Measurements from ENCODE around the gene EVX2. TPM values are rescaled to one million over a fixed set of nuclear protein-coding genes. Genes with fewer than 3 reads are reported as not detected.

The EVX2 gene
- polyA plus RNA-seq, 1 donor from 2014 or later, result not detected

DNA sequence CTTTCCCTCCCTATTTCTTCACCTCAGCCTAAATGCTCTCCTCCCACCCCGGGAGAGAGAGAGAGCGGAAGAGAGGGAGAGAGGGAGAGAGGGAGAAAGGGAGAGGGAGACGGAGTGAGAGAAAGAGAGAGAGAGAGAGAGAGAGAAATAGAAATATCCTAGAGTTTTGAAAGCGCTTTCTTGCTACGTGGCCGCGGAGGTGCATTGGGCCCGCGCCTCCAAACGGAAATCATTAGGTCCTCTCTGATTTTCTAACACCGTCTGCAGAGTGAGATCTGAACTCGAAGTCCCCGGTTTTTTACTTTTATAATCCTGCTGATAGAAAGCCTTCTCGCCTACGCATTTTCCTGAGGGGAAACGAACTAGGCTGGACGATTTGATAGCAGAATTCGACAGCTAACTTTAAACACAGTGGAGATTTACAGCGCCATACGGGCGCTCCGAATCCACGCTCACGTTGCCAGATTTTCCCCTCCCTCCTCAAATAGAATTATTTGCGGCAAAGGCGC is 903 bp upstream of the EVX2 start:
- no peak overlapping the region for H3K27ac ChIP-seq (ENCODE audit: low read length)
- H3K9me3 ChIP-seq (ENCODE audit: low read length), result peaks cover 4% of the 10 kb centered on the region
- H3K27me3 ChIP-seq (ENCODE audit: insufficient read depth, low read depth, low read length), result peaks cover 98% of the 10 kb centered on the region
- no peaks in the 10 kb centered on the region for H3K79me2 ChIP-seq (replicated peaks; ENCODE audit: insufficient read depth, low read length)
- H3K9ac ChIP-seq (ENCODE audit: low read length), result no peak overlapping the region
- H4K20me1 ChIP-seq (ENCODE audit: insufficient read depth), result no peaks in the 10 kb centered on the region
- no peak overlapping the region for H3K4me3 ChIP-seq (ENCODE audit: low read length)
- H3K4me2 ChIP-seq (ENCODE audit: low read length), result no peak overlapping the region
- H3F3A ChIP-seq (ENCODE audit: insufficient read depth, low read length, poor library complexity, severe bottlenecking), result no peaks in the 10 kb centered on the region
- TF ChIP-seq MXI1 (conservative IDR thresholded peaks at IDR 0.05; ENCODE audit: poor library complexity, severe bottlenecking), result no peak
- peak; percentile 29 for TF ChIP-seq EZH2 (IDR thresholded peaks at IDR 0.05; ENCODE audit: borderline replicate concordance, insufficient read depth, low read length, poor library complexity, severe bottlenecking)
- no peak for TF ChIP-seq EP300 (conservative IDR thresholded peaks at IDR 0.05; ENCODE audit: poor library complexity, severe bottlenecking)
- TF ChIP-seq TAF1 (IDR thresholded peaks at IDR 0.05; ENCODE audit: low read depth), result no peak
- no peak for TF ChIP-seq RAD21 (conservative IDR thresholded peaks at IDR 0.05)
- TF ChIP-seq SMC3 (conservative IDR thresholded peaks at IDR 0.05; ENCODE audit: poor library complexity), result no peak
- TF ChIP-seq, protein P1, sequence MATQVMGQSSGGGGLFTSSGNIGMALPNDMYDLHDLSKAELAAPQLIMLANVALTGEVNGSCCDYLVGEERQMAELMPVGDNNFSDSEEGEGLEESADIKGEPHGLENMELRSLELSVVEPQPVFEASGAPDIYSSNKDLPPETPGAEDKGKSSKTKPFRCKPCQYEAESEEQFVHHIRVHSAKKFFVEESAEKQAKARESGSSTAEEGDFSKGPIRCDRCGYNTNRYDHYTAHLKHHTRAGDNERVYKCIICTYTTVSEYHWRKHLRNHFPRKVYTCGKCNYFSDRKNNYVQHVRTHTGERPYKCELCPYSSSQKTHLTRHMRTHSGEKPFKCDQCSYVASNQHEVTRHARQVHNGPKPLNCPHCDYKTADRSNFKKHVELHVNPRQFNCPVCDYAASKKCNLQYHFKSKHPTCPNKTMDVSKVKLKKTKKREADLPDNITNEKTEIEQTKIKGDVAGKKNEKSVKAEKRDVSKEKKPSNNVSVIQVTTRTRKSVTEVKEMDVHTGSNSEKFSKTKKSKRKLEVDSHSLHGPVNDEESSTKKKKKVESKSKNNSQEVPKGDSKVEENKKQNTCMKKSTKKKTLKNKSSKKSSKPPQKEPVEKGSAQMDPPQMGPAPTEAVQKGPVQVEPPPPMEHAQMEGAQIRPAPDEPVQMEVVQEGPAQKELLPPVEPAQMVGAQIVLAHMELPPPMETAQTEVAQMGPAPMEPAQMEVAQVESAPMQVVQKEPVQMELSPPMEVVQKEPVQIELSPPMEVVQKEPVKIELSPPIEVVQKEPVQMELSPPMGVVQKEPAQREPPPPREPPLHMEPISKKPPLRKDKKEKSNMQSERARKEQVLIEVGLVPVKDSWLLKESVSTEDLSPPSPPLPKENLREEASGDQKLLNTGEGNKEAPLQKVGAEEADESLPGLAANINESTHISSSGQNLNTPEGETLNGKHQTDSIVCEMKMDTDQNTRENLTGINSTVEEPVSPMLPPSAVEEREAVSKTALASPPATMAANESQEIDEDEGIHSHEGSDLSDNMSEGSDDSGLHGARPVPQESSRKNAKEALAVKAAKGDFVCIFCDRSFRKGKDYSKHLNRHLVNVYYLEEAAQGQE (IDR thresholded peaks at IDR 0.05; ENCODE audit: borderline replicate concordance), result no peak
- TF ChIP-seq, protein P2, sequence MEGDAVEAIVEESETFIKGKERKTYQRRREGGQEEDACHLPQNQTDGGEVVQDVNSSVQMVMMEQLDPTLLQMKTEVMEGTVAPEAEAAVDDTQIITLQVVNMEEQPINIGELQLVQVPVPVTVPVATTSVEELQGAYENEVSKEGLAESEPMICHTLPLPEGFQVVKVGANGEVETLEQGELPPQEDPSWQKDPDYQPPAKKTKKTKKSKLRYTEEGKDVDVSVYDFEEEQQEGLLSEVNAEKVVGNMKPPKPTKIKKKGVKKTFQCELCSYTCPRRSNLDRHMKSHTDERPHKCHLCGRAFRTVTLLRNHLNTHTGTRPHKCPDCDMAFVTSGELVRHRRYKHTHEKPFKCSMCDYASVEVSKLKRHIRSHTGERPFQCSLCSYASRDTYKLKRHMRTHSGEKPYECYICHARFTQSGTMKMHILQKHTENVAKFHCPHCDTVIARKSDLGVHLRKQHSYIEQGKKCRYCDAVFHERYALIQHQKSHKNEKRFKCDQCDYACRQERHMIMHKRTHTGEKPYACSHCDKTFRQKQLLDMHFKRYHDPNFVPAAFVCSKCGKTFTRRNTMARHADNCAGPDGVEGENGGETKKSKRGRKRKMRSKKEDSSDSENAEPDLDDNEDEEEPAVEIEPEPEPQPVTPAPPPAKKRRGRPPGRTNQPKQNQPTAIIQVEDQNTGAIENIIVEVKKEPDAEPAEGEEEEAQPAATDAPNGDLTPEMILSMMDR (IDR thresholded peaks at IDR 0.05; ENCODE audit: poor library complexity, severe bottlenecking), result no peak
- peak; percentile 58 for TF ChIP-seq POLR2AphosphoS5 (IDR thresholded peaks at IDR 0.05)
- no peaks in the 10 kb centered on the region for H3K36me3 ChIP-seq (ENCODE audit: insufficient read depth, low read length)
- H3K9me2 ChIP-seq (ENCODE audit: insufficient read depth, low read length), result no peaks in the 10 kb centered on the region
- no peak overlapping the region for H2AFZ ChIP-seq (ENCODE audit: low read depth, low read length)

DNA sequence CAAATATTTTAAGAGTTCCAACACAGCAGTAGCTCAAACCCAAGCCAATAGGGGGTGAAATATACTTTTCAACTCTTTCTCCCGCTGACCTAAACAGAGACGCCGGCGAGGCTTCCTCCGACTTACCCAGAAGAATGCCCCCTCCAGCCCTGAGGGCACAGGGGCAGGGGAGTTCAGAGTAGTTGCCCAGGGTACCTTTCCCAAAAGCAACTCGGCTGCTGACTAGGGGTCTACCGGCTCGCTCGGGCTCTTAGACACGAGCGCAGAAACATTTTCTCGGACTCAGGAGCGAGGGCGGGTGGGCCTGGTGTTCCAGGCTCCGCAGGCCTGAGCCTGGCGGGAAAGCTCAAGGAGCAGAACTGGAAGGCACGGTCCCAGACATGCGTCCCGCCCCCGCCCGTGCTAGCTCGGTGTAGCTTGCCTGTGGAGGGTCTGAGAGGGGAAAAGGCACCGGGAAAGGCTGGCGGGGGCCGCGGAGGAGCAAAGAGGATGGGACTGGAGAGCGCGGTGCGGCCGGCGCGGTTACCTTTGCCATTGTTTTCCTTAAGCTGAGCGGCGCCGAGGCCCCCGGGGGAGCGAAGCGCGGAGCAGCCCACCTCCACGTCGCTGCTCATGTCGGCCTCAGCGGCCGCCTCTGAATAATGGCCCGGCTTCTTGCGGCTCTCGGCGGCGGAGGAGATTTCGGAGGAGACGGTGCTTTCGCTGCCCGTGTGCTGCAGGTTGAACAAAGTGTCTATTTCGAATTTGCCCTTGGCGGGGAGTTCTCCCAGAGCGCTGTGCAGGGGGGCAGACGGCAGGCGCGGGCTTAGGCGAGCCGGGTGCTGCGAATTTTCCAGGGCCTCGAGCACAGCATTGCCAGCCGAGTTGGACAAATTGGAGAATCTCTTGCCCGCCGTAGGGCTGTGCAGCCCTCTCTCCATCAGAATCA is 674 bp downstream of the EVX2 start:
- Histone ChIP-seq H3K9ac (ENCODE audit: low read length) (no peak overlapping the region), H3K4me3 (ENCODE audit: low read length) (no peak overlapping the region), H3K36me3 (ENCODE audit: insufficient read depth, low read length) (no peaks in the 10 kb centered on the region), H3K9me2 (ENCODE audit: insufficient read depth, low read length) (no peaks in the 10 kb centered on the region), H3K4me2 (ENCODE audit: low read length) (no peak overlapping the region), H2AFZ (ENCODE audit: low read depth, low read length) (no peak overlapping the region), H3K27ac (ENCODE audit: low read length) (no peak overlapping the region), H3K9me3 (ENCODE audit: low read length) (peaks cover 4% of the 10 kb centered on the region), H4K20me1 (ENCODE audit: insufficient read depth) (no peaks in the 10 kb centered on the region), H3K27me3 (ENCODE audit: insufficient read depth, low read depth, low read length) (peaks cover 98% of the 10 kb centered on the region), H3F3A (ENCODE audit: insufficient read depth, low read length, poor library complexity, severe bottlenecking) (no peaks in the 10 kb centered on the region), H3K79me2 (replicated peaks; ENCODE audit: insufficient read depth, low read length) (no peaks in the 10 kb centered on the region)
- TF ChIP-seq EZH2 (IDR thresholded peaks at IDR 0.05; ENCODE audit: borderline replicate concordance, insufficient read depth, low read length, poor library complexity, severe bottlenecking) (peak; percentile 66), POLR2AphosphoS5 (IDR thresholded peaks at IDR 0.05) (no peak), SMC3 (conservative IDR thresholded peaks at IDR 0.05; ENCODE audit: poor library complexity) (no peak), MXI1 (conservative IDR thresholded peaks at IDR 0.05; ENCODE audit: poor library complexity, severe bottlenecking) (no peak), TAF1 (IDR thresholded peaks at IDR 0.05; ENCODE audit: low read depth) (no peak)
- TF ChIP-seq, protein P1 (IDR thresholded peaks at IDR 0.05; ENCODE audit: borderline replicate concordance), result no peak
- TF ChIP-seq, protein P2 (IDR thresholded peaks at IDR 0.05; ENCODE audit: poor library complexity, severe bottlenecking), result no peak
